ENCODE data around the gene ARHGEF6.

Gene ARHGEF6

GRCh38 chrX:136694431-136695087 is 86.2 kb downstream of the ARHGEF6 start:
- peak; percentile 49 for TF ChIP-seq CTCF (IDR thresholded peaks at IDR 0.05; ENCODE audit: insufficient read depth, low read depth, low read length, missing control alignments)
- peak overlapping the region; percentile 31; the same call in 1 of the 2 replicates for H3K4me3 ChIP-seq (ENCODE audit: low read depth, low read length)
- DNase-seq (ENCODE audit: low read depth): peak; percentile 85

GRCh38 chrX:136692271-136692670 is 88.5 kb downstream of the ARHGEF6 start:
- no peak overlapping the region for H3K4me3 ChIP-seq (ENCODE audit: low read depth, low read length)
- DNase-seq (ENCODE audit: low read depth): no peak

GRCh38 chrX:136691028-136691809 is 89.5 kb downstream of the ARHGEF6 start:
- no peak for TF ChIP-seq CTCF (IDR thresholded peaks at IDR 0.05; ENCODE audit: insufficient read depth, low read depth, low read length, missing control alignments)
- no peak overlapping the region for H3K4me3 ChIP-seq (ENCODE audit: low read depth, low read length)
- DNase-seq (ENCODE audit: low read depth): no peak

More at GRCh38 chrX:136692271-136692670, 88.5 kb downstream of the ARHGEF6 start:
- no peak for TF ChIP-seq CTCF (IDR thresholded peaks at IDR 0.05; ENCODE audit: insufficient read depth, low read depth, low read length, missing control alignments)

- DNase-seq (ENCODE audit: low read depth): peak; percentile 13
- H3K4me3 ChIP-seq (ENCODE audit: low read depth, low read length): no peak overlapping the region
- TF ChIP-seq CTCF (IDR thresholded peaks at IDR 0.05; ENCODE audit: insufficient read depth, low read depth, low read length, missing control alignments): no peak
These were observed 91.3 kb downstream of the ARHGEF6 start for GRCh38 chrX:136689436-136689835.

GRCh38 chrX:136687457-136687856 is 93.3 kb downstream of the ARHGEF6 start:
- DNase-seq (ENCODE audit: low read depth): no peak
- H3K4me3 ChIP-seq (ENCODE audit: low read depth, low read length): no peak overlapping the region
- TF ChIP-seq CTCF (IDR thresholded peaks at IDR 0.05; ENCODE audit: insufficient read depth, low read depth, low read length, missing control alignments): no peak

- TF ChIP-seq CTCF (IDR thresholded peaks at IDR 0.05; ENCODE audit: insufficient read depth, low read depth, low read length, missing control alignments): no peak
- DNase-seq (ENCODE audit: low read depth): no peak
- no peak overlapping the region for H3K4me3 ChIP-seq (ENCODE audit: low read depth, low read length)
These were observed 96.6 kb downstream of the ARHGEF6 start for GRCh38 chrX:136684120-136684519.
